BLaER1 treated with 17β-estradiol and CSF1 and Interleukin-3, amounts not matched to agents 10 nM and 100 nM (cell line): ENCODE data around the gene PBX1.

Experiments
- H3K27ac ChIP-seq, 11 experiments: shearing (Covaris generic); formaldehyde crosslinking; 2 replicates each; pipeline ENCODE4 v1.8.1; 2022
- H3K27me3 ChIP-seq, 11 experiments: shearing (Covaris generic); formaldehyde crosslinking; 2 replicates each; pipeline ENCODE4 v1.8.1; 2022
- H3K36me3 ChIP-seq, 11 experiments: shearing (Covaris generic); formaldehyde crosslinking; 2 replicates each; pipeline ENCODE4 v1.8.1; 2022
- H3K4me1 ChIP-seq, 10 experiments: shearing (Covaris generic); formaldehyde crosslinking; 2 replicates each; pipeline ENCODE4 v1.8.1; 2022
- H3K4me2 ChIP-seq, 11 experiments: shearing (Covaris generic); formaldehyde crosslinking; 2 replicates each; pipeline ENCODE4 v1.8.1; 2022
- H3K4me3 ChIP-seq, 10 experiments: shearing (Covaris generic); formaldehyde crosslinking; 2 replicates each; pipeline ENCODE4 v1.8.1; 2022
- H3K9ac ChIP-seq, 11 experiments: shearing (Covaris generic); formaldehyde crosslinking; 2 replicates each; pipeline ENCODE4 v1.8.1; 2022
- H3K9me3 ChIP-seq, 11 experiments: shearing (Covaris generic); formaldehyde crosslinking; replicated peaks in 1 of 11; 2 replicates each; pipeline ENCODE4 v1.8.1; 2022
- H4K20me1 ChIP-seq, 11 experiments: shearing (Covaris generic); formaldehyde crosslinking; 2 replicates each; pipeline ENCODE4 v1.8.1; 2022
- Cebpa-rat ChIP-seq, 11 experiments: shearing (Covaris generic); IDR thresholded peaks; 2 replicates each; pipeline ENCODE4 v1.8.1; 2022

Gene PBX1

GRCh38 chr1:164880199-164880598, 321.2 kb downstream of the PBX1 start:
- no peak overlapping the region for H3K9ac ChIP-seq
- no peaks in the 10 kb centered on the region for H3K4me1 ChIP-seq
- H4K20me1 ChIP-seq, result no peaks in the 10 kb centered on the region
- no peak overlapping the region for H3K27ac ChIP-seq
- H3K27me3 ChIP-seq, result no peaks in the 10 kb centered on the region
- H3K4me2 ChIP-seq, result no peak overlapping the region
- TF ChIP-seq Cebpa-rat (IDR thresholded peaks at IDR 0.05), result no peak
- H3K4me3 ChIP-seq, result no peak overlapping the region
- H3K36me3 ChIP-seq, result no peaks in the 10 kb centered on the region
- H3K9me3 ChIP-seq, result no peaks in the 10 kb centered on the region

- Histone ChIP-seq H3K9ac (no peak overlapping the region), H3K4me1 (no peaks in the 10 kb centered on the region), H4K20me1 (no peaks in the 10 kb centered on the region), H3K4me2 (no peak overlapping the region), H3K27me3 (no peaks in the 10 kb centered on the region), H3K27ac (no peak overlapping the region), H3K4me3 (no peak overlapping the region), H3K9me3 (no peaks in the 10 kb centered on the region), H3K36me3 (no peaks in the 10 kb centered on the region)
- no peak for TF ChIP-seq Cebpa-rat (IDR thresholded peaks at IDR 0.05)
These were observed 321.7 kb downstream of the PBX1 start for GRCh38 chr1:164880644-164881043.

- no peaks in the 10 kb centered on the region for H3K4me1 ChIP-seq
- no peaks in the 10 kb centered on the region for H3K27me3 ChIP-seq
- H3K9me3 ChIP-seq, result no peaks in the 10 kb centered on the region
- TF ChIP-seq Cebpa-rat (IDR thresholded peaks at IDR 0.05), result no peak
- no peak overlapping the region for H3K9ac ChIP-seq
- no peak overlapping the region for H3K4me2 ChIP-seq
- no peaks in the 10 kb centered on the region for H4K20me1 ChIP-seq
- no peak overlapping the region for H3K4me3 ChIP-seq
- H3K27ac ChIP-seq, result no peak overlapping the region
- no peaks in the 10 kb centered on the region for H3K36me3 ChIP-seq
These were observed 326.3 kb downstream of the PBX1 start for GRCh38 chr1:164885311-164885710.

- H3K9me3 ChIP-seq, result no peaks in the 10 kb centered on the region
- TF ChIP-seq Cebpa-rat (IDR thresholded peaks at IDR 0.05), result no peak
- no peaks in the 10 kb centered on the region for H3K27me3 ChIP-seq
- no peak overlapping the region for H3K9ac ChIP-seq
- H3K27ac ChIP-seq, result no peak overlapping the region
- no peaks in the 10 kb centered on the region for H3K4me1 ChIP-seq
- no peak overlapping the region for H3K4me3 ChIP-seq
- no peaks in the 10 kb centered on the region for H4K20me1 ChIP-seq
- no peaks in the 10 kb centered on the region for H3K36me3 ChIP-seq
- no peak overlapping the region for H3K4me2 ChIP-seq
These were observed 327.1 kb downstream of the PBX1 start for GRCh38 chr1:164886101-164886500.

GRCh38 chr1:164891615-164892014, 332.6 kb downstream of the PBX1 start:
- no peak overlapping the region for H3K4me3 ChIP-seq
- no peak for TF ChIP-seq Cebpa-rat (IDR thresholded peaks at IDR 0.05)
- no peaks in the 10 kb centered on the region for H3K4me1 ChIP-seq
- no peaks in the 10 kb centered on the region for H4K20me1 ChIP-seq
- H3K36me3 ChIP-seq, result no peaks in the 10 kb centered on the region
- H3K9ac ChIP-seq, result no peak overlapping the region
- no peak overlapping the region for H3K27ac ChIP-seq
- H3K4me2 ChIP-seq, result no peak overlapping the region
- H3K27me3 ChIP-seq, result no peaks in the 10 kb centered on the region
- H3K9me3 ChIP-seq, result no peaks in the 10 kb centered on the region

- TF ChIP-seq Cebpa-rat (IDR thresholded peaks at IDR 0.05), result no peak
- Histone ChIP-seq H3K36me3 (no peaks in the 10 kb centered on the region), H3K27me3 (no peaks in the 10 kb centered on the region), H3K4me1 (no peaks in the 10 kb centered on the region), H4K20me1 (no peaks in the 10 kb centered on the region), H3K4me2 (no peak overlapping the region), H3K9ac (no peak overlapping the region), H3K4me3 (no peak overlapping the region), H3K27ac (no peak overlapping the region), H3K9me3 (peaks cover 0 to 11% (median 7%) of the 10 kb centered on the region in 11 experiments; a peak in 14 of 22 replicates)
These were observed 336.3 kb downstream of the PBX1 start for GRCh38 chr1:164895026-164895912.

- Histone ChIP-seq H4K20me1 (no peaks in the 10 kb centered on the region), H3K4me1 (no peaks in the 10 kb centered on the region), H3K27me3 (no peaks in the 10 kb centered on the region), H3K9me3 (peaks cover 0 to 11% (median 7%) of the 10 kb centered on the region in 11 experiments; a peak in 14 of 22 replicates), H3K4me3 (no peak overlapping the region), H3K27ac (no peak overlapping the region), H3K4me2 (no peak overlapping the region), H3K36me3 (no peaks in the 10 kb centered on the region), H3K9ac (no peak overlapping the region)
- TF ChIP-seq Cebpa-rat (IDR thresholded peaks at IDR 0.05), result no peak
These were observed 342.0 kb downstream of the PBX1 start for GRCh38 chr1:164901031-164901430.
